Measurements from ENCODE around the gene DYNLL1. TPM values are rescaled to one million over a fixed set of nuclear protein-coding genes. Genes with fewer than 3 reads are reported as not detected.

Gene DYNLL1
- total RNA-seq, 2 donors from 2014 or later, result 166 to 303 TPM

- no peaks in the 10 kb centered on the region for H3K27me3 ChIP-seq (replicated peaks; ENCODE audit: insufficient read depth)
- no peak overlapping the region for H3K4me3 ChIP-seq
- no peak for DNase-seq (ENCODE audit: low spot score)
- TF ChIP-seq POLR2AphosphoS5 (IDR thresholded peaks at IDR 0.05) (no peak), POLR2A (IDR thresholded peaks at IDR 0.05) (no peak)
- TF ChIP-seq, protein P1, sequence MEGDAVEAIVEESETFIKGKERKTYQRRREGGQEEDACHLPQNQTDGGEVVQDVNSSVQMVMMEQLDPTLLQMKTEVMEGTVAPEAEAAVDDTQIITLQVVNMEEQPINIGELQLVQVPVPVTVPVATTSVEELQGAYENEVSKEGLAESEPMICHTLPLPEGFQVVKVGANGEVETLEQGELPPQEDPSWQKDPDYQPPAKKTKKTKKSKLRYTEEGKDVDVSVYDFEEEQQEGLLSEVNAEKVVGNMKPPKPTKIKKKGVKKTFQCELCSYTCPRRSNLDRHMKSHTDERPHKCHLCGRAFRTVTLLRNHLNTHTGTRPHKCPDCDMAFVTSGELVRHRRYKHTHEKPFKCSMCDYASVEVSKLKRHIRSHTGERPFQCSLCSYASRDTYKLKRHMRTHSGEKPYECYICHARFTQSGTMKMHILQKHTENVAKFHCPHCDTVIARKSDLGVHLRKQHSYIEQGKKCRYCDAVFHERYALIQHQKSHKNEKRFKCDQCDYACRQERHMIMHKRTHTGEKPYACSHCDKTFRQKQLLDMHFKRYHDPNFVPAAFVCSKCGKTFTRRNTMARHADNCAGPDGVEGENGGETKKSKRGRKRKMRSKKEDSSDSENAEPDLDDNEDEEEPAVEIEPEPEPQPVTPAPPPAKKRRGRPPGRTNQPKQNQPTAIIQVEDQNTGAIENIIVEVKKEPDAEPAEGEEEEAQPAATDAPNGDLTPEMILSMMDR (IDR thresholded peaks at IDR 0.05), result no peak
- H3K9me3 ChIP-seq, result no peaks in the 10 kb centered on the region
- H3K36me3 ChIP-seq, result peaks cover 12 to 13% of the 10 kb centered on the region in 2 donors
- H3K4me1 ChIP-seq (replicated peaks), result no peaks in the 10 kb centered on the region
- intact Hi-C loops (cut with DNase I), result no loop called here
- H3K27ac ChIP-seq, result no peak overlapping the region
- WGBS, result 83% methylated on average over 5 of the region's 5 CpGs
These were observed 32.2 kb upstream of the DYNLL1 start for GRCh38 chr12:120463712-120464111.

DNA sequence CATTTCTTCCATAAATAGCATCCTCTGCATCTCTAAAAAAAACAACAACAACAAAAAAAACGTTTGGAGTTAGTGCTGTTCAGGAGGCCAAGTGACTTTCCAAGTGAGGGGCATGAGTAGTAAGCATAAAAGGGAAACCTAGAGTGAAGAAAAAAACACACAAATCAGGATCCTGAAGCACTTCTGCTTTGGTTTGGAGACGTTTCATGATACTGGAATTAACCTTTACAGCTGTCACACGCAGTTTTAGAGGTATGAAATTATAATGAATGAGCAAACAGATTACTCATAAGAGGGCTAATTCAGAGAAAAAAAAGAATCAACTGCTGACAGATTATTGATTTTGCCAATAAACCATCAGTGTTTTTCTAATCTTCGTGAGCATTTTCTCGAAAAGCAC lies 30.2 kb upstream of the DYNLL1 start:
- 46% methylated on average over 5 of the region's 5 CpGs for WGBS
- Histone ChIP-seq H3K36me3 (peaks cover 4 to 13% of the 10 kb centered on the region in 2 donors), H3K4me3 (no peak overlapping the region), H3K27me3 (replicated peaks; ENCODE audit: insufficient read depth) (no peaks in the 10 kb centered on the region), H3K9me3 (no peaks in the 10 kb centered on the region), H3K27ac (no peak overlapping the region), H3K4me1 (replicated peaks) (no peaks in the 10 kb centered on the region)
- DNase-seq (ENCODE audit: low spot score), result no peak
- TF ChIP-seq, protein P1 (IDR thresholded peaks at IDR 0.05), result no peak
- no peak for TF ChIP-seq POLR2AphosphoS5 (IDR thresholded peaks at IDR 0.05)
- TF ChIP-seq POLR2A (IDR thresholded peaks at IDR 0.05), result no peak
- intact Hi-C loops (cut with DNase I), result no loop called here

DNA sequence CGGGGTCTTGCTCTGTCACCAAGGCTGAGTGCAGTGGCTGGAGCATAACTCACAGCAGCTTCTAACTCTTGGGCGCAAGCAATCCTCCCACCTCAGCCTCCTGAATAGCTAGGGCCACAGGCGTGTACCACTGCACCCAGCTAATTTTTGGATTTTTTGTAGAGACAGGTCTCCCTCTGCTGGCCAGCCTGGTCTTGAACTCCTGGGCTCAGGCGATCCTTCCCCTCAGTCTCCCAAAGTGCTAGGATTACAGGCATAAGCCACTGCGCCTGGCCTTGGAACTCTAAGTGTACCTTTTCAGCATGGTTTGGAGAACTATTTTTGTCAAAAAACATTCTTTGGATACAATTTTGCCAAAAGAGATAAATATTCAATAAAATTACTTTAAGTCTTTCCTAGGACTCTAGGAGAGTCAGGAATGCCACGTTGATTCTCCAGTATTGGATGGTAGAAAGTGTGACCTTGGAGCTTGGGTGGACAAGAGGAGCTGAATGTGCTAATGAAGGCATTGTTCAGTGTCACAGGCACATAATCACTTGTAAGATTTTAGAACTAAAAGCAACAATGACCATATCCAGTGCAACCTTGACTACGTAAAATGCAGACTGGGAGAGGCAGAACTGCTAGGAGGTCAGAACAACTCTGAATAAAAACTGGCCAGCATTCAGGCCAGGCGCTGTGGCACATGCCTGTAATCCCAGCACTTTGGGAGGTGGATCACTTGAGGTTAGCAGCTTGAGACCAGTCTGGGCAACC lies 29.2 kb upstream of the DYNLL1 start:
- Histone ChIP-seq H3K27me3 (replicated peaks; ENCODE audit: insufficient read depth) (no peaks in the 10 kb centered on the region), H3K36me3 (peaks cover 4 to 13% of the 10 kb centered on the region in 2 donors), H3K4me1 (replicated peaks) (no peaks in the 10 kb centered on the region), H3K4me3 (no peak overlapping the region), H3K27ac (no peak overlapping the region), H3K9me3 (no peaks in the 10 kb centered on the region)
- peak; percentile 11 for DNase-seq (ENCODE audit: low spot score)
- WGBS, result 56% methylated on average over 8 of the region's 8 CpGs
- no peak for TF ChIP-seq POLR2AphosphoS5 (IDR thresholded peaks at IDR 0.05)
- TF ChIP-seq, protein P1 (IDR thresholded peaks at IDR 0.05), result peak in 2 of 4 experiments; percentile 31 to 50
- intact Hi-C loops (cut with DNase I), result no loop called here

DNA sequence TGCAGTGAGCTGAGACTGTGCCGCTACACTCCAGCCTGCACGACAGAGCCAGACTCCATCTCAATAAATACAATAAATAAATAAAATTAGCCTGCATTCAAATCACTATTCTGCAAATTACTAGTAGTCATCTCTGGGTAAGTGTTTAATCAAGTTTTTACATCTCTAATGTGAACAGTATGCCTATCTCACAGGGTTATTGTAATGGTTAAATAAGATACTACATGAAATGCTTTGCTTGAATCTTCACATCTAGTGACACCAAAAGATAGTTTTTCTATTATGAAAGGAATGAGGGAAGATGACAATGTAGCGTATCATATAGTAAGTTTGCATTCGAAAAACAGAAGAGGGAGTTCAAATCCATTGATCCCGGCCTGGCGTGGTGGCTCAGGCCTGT lies 28.5 kb upstream of the DYNLL1 start:
- no peak for DNase-seq (ENCODE audit: low spot score)
- no peak overlapping the region for H3K4me3 ChIP-seq
- H3K27me3 ChIP-seq (replicated peaks; ENCODE audit: insufficient read depth), result no peaks in the 10 kb centered on the region
- no peaks in the 10 kb centered on the region for H3K9me3 ChIP-seq
- TF ChIP-seq, protein P1 (IDR thresholded peaks at IDR 0.05), result no peak
- intact Hi-C loops (cut with DNase I), result no loop called here
- H3K27ac ChIP-seq, result no peak overlapping the region
- H3K4me1 ChIP-seq (replicated peaks), result no peaks in the 10 kb centered on the region
- H3K36me3 ChIP-seq, result peaks cover 4 to 13% of the 10 kb centered on the region in 2 donors
- 84% methylated on average over 6 of the region's 6 CpGs for WGBS

GRCh38 chr12:120468325-120468820 lies 27.5 kb upstream of the DYNLL1 start:
- Histone ChIP-seq H3K4me1 (replicated peaks) (no peaks in the 10 kb centered on the region), H3K4me3 (peak overlapping the region; percentile 84 to 92), H3K9me3 (no peaks in the 10 kb centered on the region), H3K27ac (peak overlapping the region; percentile 86 to 92), H3K27me3 (replicated peaks; ENCODE audit: insufficient read depth) (no peaks in the 10 kb centered on the region), H3K36me3 (peaks cover 0 to 12% of the 10 kb centered on the region in 2 donors)
- 2% methylated on average over 23 of the region's 23 CpGs for WGBS
- TF ChIP-seq POLR2A (IDR thresholded peaks at IDR 0.05) (no peak), POLR2AphosphoS5 (IDR thresholded peaks at IDR 0.05) (no peak)
- TF ChIP-seq, protein P1 (IDR thresholded peaks at IDR 0.05), result no peak
- no peak for DNase-seq (ENCODE audit: low spot score)
- intact Hi-C loops (cut with DNase I), result no loop called here
